ENCODE results near the gene HDDC3.

DNA sequence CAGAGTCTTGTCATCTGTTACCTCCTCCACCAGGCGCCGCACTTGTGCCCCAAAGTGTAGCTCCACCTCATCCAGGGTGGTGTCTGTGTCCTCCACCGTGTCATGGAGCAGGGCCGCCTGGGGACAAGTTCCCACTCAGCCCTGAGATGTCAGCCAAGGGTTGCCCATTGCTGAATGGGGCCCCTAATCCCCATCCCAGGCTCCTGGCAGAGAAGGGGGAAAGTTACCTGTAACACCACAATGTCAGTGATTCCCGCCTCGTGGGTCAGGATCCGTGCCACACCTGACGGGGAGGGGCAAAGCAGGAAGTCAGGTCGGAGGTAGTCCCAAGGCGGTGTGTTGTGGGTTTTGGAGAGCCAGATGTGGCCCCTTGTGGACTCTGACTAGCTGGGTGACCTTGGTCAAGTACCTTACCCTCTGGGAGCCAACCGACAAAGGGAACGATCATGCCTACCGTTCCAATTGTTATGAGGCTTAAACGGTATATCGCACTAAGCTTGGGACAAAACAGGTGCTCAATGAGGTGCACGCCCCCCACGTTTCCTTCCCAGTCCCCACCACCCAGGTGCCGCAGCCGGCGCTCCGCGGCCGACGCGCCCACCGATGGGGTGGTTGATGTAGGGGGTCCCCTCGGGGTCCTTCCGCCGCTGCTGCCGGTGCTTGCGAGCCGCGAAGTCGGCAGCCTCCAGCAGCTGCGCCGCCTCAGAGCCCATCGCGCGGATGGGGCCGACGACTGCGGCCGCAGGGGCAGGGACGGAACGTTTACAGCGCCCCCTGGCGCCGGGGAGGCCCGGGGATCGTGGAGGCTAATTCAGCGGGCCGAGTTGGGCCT is at the start of gene HDDC3:
- TF ChIP-seq POLR2A (IDR thresholded peaks at IDR 0.05): peak; percentile 73
- TF ChIP-seq, protein P1, sequence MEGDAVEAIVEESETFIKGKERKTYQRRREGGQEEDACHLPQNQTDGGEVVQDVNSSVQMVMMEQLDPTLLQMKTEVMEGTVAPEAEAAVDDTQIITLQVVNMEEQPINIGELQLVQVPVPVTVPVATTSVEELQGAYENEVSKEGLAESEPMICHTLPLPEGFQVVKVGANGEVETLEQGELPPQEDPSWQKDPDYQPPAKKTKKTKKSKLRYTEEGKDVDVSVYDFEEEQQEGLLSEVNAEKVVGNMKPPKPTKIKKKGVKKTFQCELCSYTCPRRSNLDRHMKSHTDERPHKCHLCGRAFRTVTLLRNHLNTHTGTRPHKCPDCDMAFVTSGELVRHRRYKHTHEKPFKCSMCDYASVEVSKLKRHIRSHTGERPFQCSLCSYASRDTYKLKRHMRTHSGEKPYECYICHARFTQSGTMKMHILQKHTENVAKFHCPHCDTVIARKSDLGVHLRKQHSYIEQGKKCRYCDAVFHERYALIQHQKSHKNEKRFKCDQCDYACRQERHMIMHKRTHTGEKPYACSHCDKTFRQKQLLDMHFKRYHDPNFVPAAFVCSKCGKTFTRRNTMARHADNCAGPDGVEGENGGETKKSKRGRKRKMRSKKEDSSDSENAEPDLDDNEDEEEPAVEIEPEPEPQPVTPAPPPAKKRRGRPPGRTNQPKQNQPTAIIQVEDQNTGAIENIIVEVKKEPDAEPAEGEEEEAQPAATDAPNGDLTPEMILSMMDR (IDR thresholded peaks at IDR 0.05): peak; percentile 94 to 98 (median 98)

All from right lobe of liver (tissue), 4 donors.